ENCODE data around the gene ARMC5. TPM values are rescaled to one million over a fixed set of nuclear protein-coding genes. Genes with fewer than 3 reads are reported as not detected.

The ARMC5 gene
- total RNA-seq, result 13.6 and 14.9 TPM in 2 replicates

GRCh38 chr16:31458844-31459686 is at the start of gene ARMC5:
Gene ARMC5, plus strand, starts transcription at chr16:31459501. Its CDS starts 24 bp downstream, at chr16:31459525.

GRCh38 chr16:31428279-31428597 is 31.1 kb upstream of the ARMC5 start, which contains the start of gene COX6A2:
Gene COX6A2, minus strand, starts transcription at chr16:31428360. Its CDS starts 35 bp downstream, at chr16:31428325.

GRCh38 chr16:31471875-31472708 is 12.8 kb downstream of the ARMC5 start, which contains the start of gene TGFB1I1:
Gene TGFB1I1, plus strand, starts transcription at chr16:31472152. Its CDS starts 37 bp downstream, at chr16:31472189.

GRCh38 chr16:31483081-31483480 is 23.8 kb downstream of the ARMC5 start, which contains the start of gene SLC5A2:
Gene SLC5A2, plus strand, starts transcription at chr16:31483123. Its CDS starts 14 bp downstream, at chr16:31483137.

GRCh38 chr16:31507929-31508705 is 48.8 kb downstream of the ARMC5 start, which contains the start of gene RUSF1:
Gene RUSF1, minus strand, starts transcription at chr16:31508391. Its CDS starts 18 bp downstream, at chr16:31508373.

Other genes with a start within 250 kb of the ARMC5 start
- not detected in 2 replicates for gene TRIM72, start 245.4 kb upstream of the ARMC5 start, total RNA-seq
- not detected in 2 replicates for gene PYDC1, start 242.4 kb upstream of the ARMC5 start, total RNA-seq
- not detected in 2 replicates for gene ITGAM, start 199.5 kb upstream of the ARMC5 start, total RNA-seq
- not detected in 2 replicates for gene ITGAX, start 104.3 kb upstream of the ARMC5 start, total RNA-seq
- not detected in 2 replicates for gene ITGAD, start 66.2 kb upstream of the ARMC5 start, total RNA-seq
- not detected in 2 replicates for gene COX6A2, start 31.1 kb upstream of the ARMC5 start, total RNA-seq
- 1.3 and 2.3 TPM in 2 replicates for gene ZNF843, start 16.7 kb upstream of the ARMC5 start, total RNA-seq
- gene TGFB1I1, start 12.7 kb downstream of the ARMC5 start, total RNA-seq, result 139 and 141 TPM in 2 replicates
- gene SLC5A2, start 23.6 kb downstream of the ARMC5 start, total RNA-seq, result not detected in 2 replicates
- gene RUSF1, start 48.9 kb downstream of the ARMC5 start, total RNA-seq, result 70.4 and 73.7 TPM in 2 replicates
- gene AHSP, start 68.4 kb downstream of the ARMC5 start, total RNA-seq, result not detected in 2 replicates